OCI-LY3 (cell line): ENCODE results near the gene EHD1.
A peak's percentile ranks its signal among the peaks of the same experiment; 100 is the strongest.

Source experiments
- H2AFZ ChIP-seq: fragments of 200-600, 300-600 bp; shearing (Covaris generic); 2 replicates; pipeline ENCODE4 v1.6.0; 2014; ENCODE audit warnings: antibody characterized with exemption, low read depth, low read length
- H3K27ac ChIP-seq: fragments of 200-600, 300-600 bp; sonication (generic); 2 replicates; pipeline ENCODE4 v1.5.1; 2014; ENCODE audit warnings: mild to moderate bottlenecking, low read length, moderate library complexity, mixed read lengths
- H3K27me3 ChIP-seq: fragments of 200-600, 300-600 bp; sonication (generic); 2 replicates; pipeline ENCODE4 v1.6.1; 2014; ENCODE audit warnings: low read depth, low read length, mixed read lengths
- H3K36me3 ChIP-seq: fragments of 200-600, 300-600 bp; sonication (generic); replicated peaks from 2 replicates; pipeline ENCODE3; 2014; ENCODE audit warnings: low read depth, low read length, mixed read lengths
- H3K4me1 ChIP-seq: fragments of 300-600, 200-600 bp; sonication (generic); 2 replicates; pipeline ENCODE4 v1.6.1; 2014; ENCODE audit warnings: low read length, mixed read lengths
- H3K4me2 ChIP-seq: fragments of 200-600, 300-600 bp; sonication (generic); 2 replicates; pipeline ENCODE4 v1.6.1; 2014; ENCODE audit warnings: low read length, mixed read lengths
- H3K4me3 ChIP-seq: fragments of 300-600, 200-600 bp; sonication (generic); 2 replicates; pipeline ENCODE4 v1.5.1; 2014; ENCODE audit warnings: antibody characterized with exemption, mild to moderate bottlenecking, low read length, moderate library complexity
- H3K79me2 ChIP-seq: fragments of 300-600, 200-600 bp; shearing (Covaris generic); 2 replicates; pipeline ENCODE4 v1.6.1; 2014; ENCODE audit warnings: mild to moderate bottlenecking, low read length, mixed read lengths
- H3K9ac ChIP-seq: fragments of 300-600, 200-600 bp; shearing (Covaris generic); 2 replicates; pipeline ENCODE4 v1.6.0; 2014; ENCODE audit warnings: mild to moderate bottlenecking, low read length, moderate library complexity
- H3K9me3 ChIP-seq: fragments of 200-600, 300-600 bp; shearing (Covaris generic); 2 replicates; pipeline ENCODE4 v1.6.1; 2014; ENCODE audit warnings: low read length, mixed read lengths; ENCODE audit not compliant: insufficient read depth
- H4K20me1 ChIP-seq: fragments of 200-600, 300-600 bp; sonication (generic); 2 replicates; pipeline ENCODE4 v1.6.1; 2016; ENCODE audit warnings: low read length, mixed read lengths; ENCODE audit not compliant: insufficient read depth
- CTCF ChIP-seq: fragments of 200-600, 300-600 bp; sonication (generic); IDR thresholded peaks from 2 replicates; pipeline ENCODE4 v1.5.1; 2014; ENCODE audit warnings: antibody characterized with exemption, low read length, low read depth
- EZH2phosphoT487 ChIP-seq: fragments of 200-600 bp; shearing (Covaris generic); IDR thresholded peaks from 2 replicates; pipeline ENCODE4 v1.6.1; 2018; ENCODE audit warnings: antibody characterized with exemption, mixed run types, low read depth

EHD1 gene

GRCh38 chr11:64854534-64855502 lies 23.6 kb downstream of the EHD1 start:
- H3K36me3 ChIP-seq: peaks cover 40% of the 10 kb centered on the region
- H3K9me3 ChIP-seq: no peaks in the 10 kb centered on the region
- H2AFZ ChIP-seq: no peak overlapping the region
- peak overlapping the region; percentile 99 for H3K27ac ChIP-seq
- H4K20me1 ChIP-seq: no peaks in the 10 kb centered on the region
- H3K9ac ChIP-seq: peak overlapping the region; percentile 6; the same call in 1 of the 2 replicates
- H3K4me1 ChIP-seq: peaks cover 95% of the 10 kb centered on the region
- peak overlapping the region; percentile 91 for H3K4me2 ChIP-seq
- TF ChIP-seq CTCF (no peak), EZH2phosphoT487 (no peak)
- H3K4me3 ChIP-seq: peak overlapping the region; percentile 3; the same call in 1 of the 2 replicates
- H3K79me2 ChIP-seq: peaks cover 29% of the 10 kb centered on the region
- H3K27me3 ChIP-seq: no peaks in the 10 kb centered on the region

- Histone ChIP-seq H3K4me1 (peaks cover 95% of the 10 kb centered on the region), H2AFZ (no peak overlapping the region), H3K27me3 (no peaks in the 10 kb centered on the region), H4K20me1 (no peaks in the 10 kb centered on the region), H3K9ac (peak overlapping the region; percentile 85), H3K79me2 (peaks cover 29% of the 10 kb centered on the region), H3K4me2 (peak overlapping the region; percentile 91), H3K9me3 (no peaks in the 10 kb centered on the region), H3K4me3 (peak overlapping the region; percentile 59; the same call in 1 of the 2 replicates), H3K36me3 (peaks cover 40% of the 10 kb centered on the region), H3K27ac (peak overlapping the region; percentile 99)
- TF ChIP-seq CTCF: no peak
- no peak for TF ChIP-seq EZH2phosphoT487
These were observed 24.3 kb downstream of the EHD1 start for GRCh38 chr11:64854157-64854533.

GRCh38 chr11:64853709-64854108 lies 24.7 kb downstream of the EHD1 start:
- Histone ChIP-seq H3K79me2 (peaks cover 29% of the 10 kb centered on the region), H3K4me1 (peaks cover 95% of the 10 kb centered on the region), H3K27me3 (no peaks in the 10 kb centered on the region), H3K9me3 (no peaks in the 10 kb centered on the region), H4K20me1 (no peaks in the 10 kb centered on the region), H3K36me3 (peaks cover 40% of the 10 kb centered on the region), H2AFZ (no peak overlapping the region), H3K9ac (peak overlapping the region; percentile 85), H3K27ac (peak overlapping the region; percentile 99), H3K4me3 (peak overlapping the region; percentile 59), H3K4me2 (peak overlapping the region; percentile 91)
- TF ChIP-seq CTCF: no peak
- no peak for TF ChIP-seq EZH2phosphoT487

- Histone ChIP-seq H3K4me1 (peaks cover 97% of the 10 kb centered on the region), H3K27me3 (no peaks in the 10 kb centered on the region), H3K4me3 (peak overlapping the region; percentile 59), H3K36me3 (peaks cover 34% of the 10 kb centered on the region), H3K4me2 (peak overlapping the region; percentile 91), H4K20me1 (no peaks in the 10 kb centered on the region), H3K9me3 (no peaks in the 10 kb centered on the region), H3K27ac (peak overlapping the region; percentile 99), H2AFZ (no peak overlapping the region), H3K79me2 (peaks cover 24% of the 10 kb centered on the region), H3K9ac (peak overlapping the region; percentile 85)
- TF ChIP-seq CTCF (no peak), EZH2phosphoT487 (no peak)
These were observed 25.5 kb downstream of the EHD1 start for GRCh38 chr11:64852804-64853509.
